ENCODE data around the gene ARHGAP15. TPM values are rescaled to one million over a fixed set of nuclear protein-coding genes. Genes with fewer than 3 reads are reported as not detected.

The ARHGAP15 gene
- total RNA-seq, 1 donor from 2014 or later = not detected

DNA sequence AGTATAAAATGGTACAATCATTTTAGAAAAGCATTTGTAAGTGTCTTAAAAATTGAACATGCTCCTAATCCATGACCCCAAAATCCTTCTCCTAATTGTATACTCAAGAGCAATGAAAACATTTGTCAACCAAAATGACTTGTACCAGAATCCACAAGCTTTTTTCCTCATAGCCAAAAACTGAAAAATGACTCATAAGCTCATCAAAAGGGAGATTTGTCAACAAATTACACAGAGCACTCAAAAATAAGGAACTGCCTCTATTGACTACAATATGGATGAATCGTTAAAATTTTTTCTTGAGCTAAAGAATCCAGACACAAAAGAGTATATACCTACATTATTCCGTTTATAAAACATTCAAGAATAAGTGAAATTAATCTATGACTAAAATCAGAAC lies 544.8 kb downstream of the ARHGAP15 start:
- Histone ChIP-seq H3K27me3 (ENCODE audit: control insufficient read depth, insufficient read depth, low read length) (no peaks in the 10 kb centered on the region), H3K36me3 (ENCODE audit: control insufficient read depth, insufficient read depth, low read length) (no peaks in the 10 kb centered on the region), H3K4me3 (ENCODE audit: low read depth, low read length) (no peak overlapping the region)
- TF ChIP-seq, protein P1, sequence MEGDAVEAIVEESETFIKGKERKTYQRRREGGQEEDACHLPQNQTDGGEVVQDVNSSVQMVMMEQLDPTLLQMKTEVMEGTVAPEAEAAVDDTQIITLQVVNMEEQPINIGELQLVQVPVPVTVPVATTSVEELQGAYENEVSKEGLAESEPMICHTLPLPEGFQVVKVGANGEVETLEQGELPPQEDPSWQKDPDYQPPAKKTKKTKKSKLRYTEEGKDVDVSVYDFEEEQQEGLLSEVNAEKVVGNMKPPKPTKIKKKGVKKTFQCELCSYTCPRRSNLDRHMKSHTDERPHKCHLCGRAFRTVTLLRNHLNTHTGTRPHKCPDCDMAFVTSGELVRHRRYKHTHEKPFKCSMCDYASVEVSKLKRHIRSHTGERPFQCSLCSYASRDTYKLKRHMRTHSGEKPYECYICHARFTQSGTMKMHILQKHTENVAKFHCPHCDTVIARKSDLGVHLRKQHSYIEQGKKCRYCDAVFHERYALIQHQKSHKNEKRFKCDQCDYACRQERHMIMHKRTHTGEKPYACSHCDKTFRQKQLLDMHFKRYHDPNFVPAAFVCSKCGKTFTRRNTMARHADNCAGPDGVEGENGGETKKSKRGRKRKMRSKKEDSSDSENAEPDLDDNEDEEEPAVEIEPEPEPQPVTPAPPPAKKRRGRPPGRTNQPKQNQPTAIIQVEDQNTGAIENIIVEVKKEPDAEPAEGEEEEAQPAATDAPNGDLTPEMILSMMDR (IDR thresholded peaks at IDR 0.05; ENCODE audit: insufficient read depth, low read length, poor library complexity, severe bottlenecking) = no peak
- DNase-seq (ENCODE audit: low read depth) = no peak

DNA sequence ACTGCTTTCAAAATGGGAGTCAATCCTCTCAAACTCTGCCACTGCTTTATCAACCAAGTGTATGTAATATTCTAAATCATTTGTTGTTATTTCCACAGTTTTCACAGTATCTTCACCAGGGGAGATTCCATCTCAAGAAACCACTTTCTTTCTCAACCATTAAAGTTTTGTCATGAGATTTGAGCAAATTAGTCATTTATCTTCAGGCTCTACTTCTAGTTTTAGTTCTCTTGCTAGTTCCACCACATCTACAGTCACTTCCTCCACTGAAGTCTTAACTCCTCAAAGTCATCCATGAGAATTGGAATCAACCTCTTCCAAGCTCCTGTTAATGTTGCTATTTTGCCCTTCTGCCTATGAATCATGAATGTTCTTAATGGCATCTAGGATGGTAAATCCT lies 545.8 kb downstream of the ARHGAP15 start:
- TF ChIP-seq, protein P1 (IDR thresholded peaks at IDR 0.05; ENCODE audit: insufficient read depth, low read length, poor library complexity, severe bottlenecking) = no peak
- DNase-seq (ENCODE audit: low read depth) = no peak
- H3K4me3 ChIP-seq (ENCODE audit: low read depth, low read length) = no peak overlapping the region
- H3K36me3 ChIP-seq (ENCODE audit: control insufficient read depth, insufficient read depth, low read length) = no peaks in the 10 kb centered on the region
- H3K27me3 ChIP-seq (ENCODE audit: control insufficient read depth, insufficient read depth, low read length) = no peaks in the 10 kb centered on the region

DNA sequence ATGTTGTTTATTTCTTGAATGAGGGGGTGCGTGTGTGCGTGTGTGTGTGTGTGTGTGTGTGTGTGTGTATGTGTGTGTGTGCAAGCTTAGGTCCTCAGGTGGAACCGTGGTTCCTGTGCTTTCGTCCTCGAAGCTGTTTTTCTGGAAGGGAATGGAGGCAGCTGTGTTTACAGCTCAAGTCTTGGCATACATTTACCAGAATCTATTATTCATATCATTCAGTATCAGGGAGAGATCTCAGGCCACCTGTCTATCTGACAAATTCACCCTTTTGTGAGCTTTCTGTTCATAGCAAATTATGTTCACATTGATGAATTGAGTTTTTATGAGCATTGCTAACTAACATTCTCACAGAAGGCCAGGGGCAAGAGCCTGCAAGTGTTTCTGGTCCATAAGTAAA lies 550.4 kb downstream of the ARHGAP15 start:
- H3K36me3 ChIP-seq (ENCODE audit: control insufficient read depth, insufficient read depth, low read length) = no peaks in the 10 kb centered on the region
- no peak for DNase-seq (ENCODE audit: low read depth)
- no peak overlapping the region for H3K4me3 ChIP-seq (ENCODE audit: low read depth, low read length)
- TF ChIP-seq, protein P1 (IDR thresholded peaks at IDR 0.05; ENCODE audit: insufficient read depth, low read length, poor library complexity, severe bottlenecking) = no peak
- H3K27me3 ChIP-seq (ENCODE audit: control insufficient read depth, insufficient read depth, low read length) = no peaks in the 10 kb centered on the region

DNA sequence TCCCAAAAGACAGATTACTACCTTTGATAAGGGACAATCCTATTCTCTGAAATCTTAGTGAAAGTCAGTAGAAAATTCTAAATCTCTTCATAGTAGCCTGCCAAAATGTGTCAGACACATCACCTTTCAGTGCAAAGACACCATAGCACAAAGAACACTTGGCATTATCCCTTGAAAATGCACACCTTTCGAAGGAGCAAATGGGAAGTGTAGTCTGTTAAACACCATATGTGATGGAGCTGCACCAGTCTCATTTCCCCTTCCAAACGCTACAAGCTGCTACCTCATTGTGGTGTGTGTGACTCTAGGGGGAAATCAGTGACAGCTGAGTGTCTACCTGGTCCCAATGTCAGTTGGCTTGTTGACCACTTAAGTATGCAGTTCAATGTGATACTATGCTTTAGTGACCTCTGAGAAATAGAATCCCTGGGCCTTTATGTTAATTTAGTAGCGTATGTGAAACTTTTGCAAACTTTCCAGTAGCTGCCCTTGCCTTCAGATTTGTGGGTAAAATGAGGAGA lies 551.7 kb downstream of the ARHGAP15 start:
- Histone ChIP-seq H3K36me3 (ENCODE audit: control insufficient read depth, insufficient read depth, low read length) (no peaks in the 10 kb centered on the region), H3K4me3 (ENCODE audit: low read depth, low read length) (no peak overlapping the region), H3K27me3 (ENCODE audit: control insufficient read depth, insufficient read depth, low read length) (no peaks in the 10 kb centered on the region)
- TF ChIP-seq, protein P1 (IDR thresholded peaks at IDR 0.05; ENCODE audit: insufficient read depth, low read length, poor library complexity, severe bottlenecking) = no peak
- no peak for DNase-seq (ENCODE audit: low read depth)

DNA sequence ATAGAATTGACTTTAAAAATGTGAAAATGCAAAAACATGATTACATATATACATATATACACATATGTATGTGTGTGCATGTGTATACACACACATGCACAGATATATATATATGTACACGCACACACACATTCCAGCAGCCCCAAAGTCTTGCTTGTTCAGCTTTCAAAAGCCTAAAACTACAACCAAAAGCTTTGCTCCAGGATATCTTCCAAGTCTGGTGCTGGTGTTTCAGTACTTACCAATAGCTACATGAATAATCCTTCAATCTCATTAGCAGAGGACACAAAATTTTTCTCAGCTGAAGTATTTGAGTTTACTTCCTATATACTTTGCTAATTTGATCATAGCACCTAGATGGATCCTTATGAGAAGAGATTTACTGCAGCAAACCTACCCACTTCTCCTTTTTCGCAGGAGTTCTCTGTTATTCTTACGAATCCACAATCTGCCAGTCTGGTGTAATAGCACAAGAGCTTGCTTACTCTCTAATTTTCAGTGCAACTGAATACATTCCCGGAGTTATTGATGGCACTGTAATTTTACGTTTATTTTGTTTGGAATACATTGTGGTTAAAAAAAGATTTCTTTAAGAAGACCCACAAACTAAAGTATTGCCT lies 553.3 kb downstream of the ARHGAP15 start:
- TF ChIP-seq, protein P1 (IDR thresholded peaks at IDR 0.05; ENCODE audit: insufficient read depth, low read length, poor library complexity, severe bottlenecking) = no peak
- Histone ChIP-seq H3K27me3 (ENCODE audit: control insufficient read depth, insufficient read depth, low read length) (no peaks in the 10 kb centered on the region), H3K36me3 (ENCODE audit: control insufficient read depth, insufficient read depth, low read length) (no peaks in the 10 kb centered on the region), H3K4me3 (ENCODE audit: low read depth, low read length) (no peak overlapping the region)
- no peak for DNase-seq (ENCODE audit: low read depth)

DNA sequence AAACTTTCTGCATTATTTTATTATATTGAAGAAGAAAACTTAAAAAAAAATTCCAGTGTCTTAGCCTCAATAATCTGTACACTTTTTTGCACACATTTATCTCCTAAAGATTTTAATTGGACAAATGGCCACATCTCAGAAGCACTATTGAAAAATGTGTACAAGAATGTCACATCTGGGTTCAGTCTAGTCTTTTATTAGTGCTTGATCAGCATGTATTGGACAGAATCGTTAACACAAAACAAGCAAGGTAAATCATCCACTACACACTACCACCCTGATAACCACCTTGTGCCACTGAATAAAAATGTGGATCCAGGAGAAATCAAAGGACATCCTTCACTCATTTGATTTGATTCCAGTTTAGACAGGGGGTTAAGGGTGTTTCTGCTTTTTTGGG lies 554.8 kb downstream of the ARHGAP15 start:
- TF ChIP-seq, protein P1 (IDR thresholded peaks at IDR 0.05; ENCODE audit: insufficient read depth, low read length, poor library complexity, severe bottlenecking) = no peak
- H3K36me3 ChIP-seq (ENCODE audit: control insufficient read depth, insufficient read depth, low read length) = no peaks in the 10 kb centered on the region
- no peak for DNase-seq (ENCODE audit: low read depth)
- H3K4me3 ChIP-seq (ENCODE audit: low read depth, low read length) = no peak overlapping the region
- H3K27me3 ChIP-seq (ENCODE audit: control insufficient read depth, insufficient read depth, low read length) = no peaks in the 10 kb centered on the region

All from kidney epithelial cell (primary cell).